ENCODE data around the gene PARD6G. TPM values are rescaled to one million over a fixed set of nuclear protein-coding genes. Genes with fewer than 3 reads are reported as not detected.

PARD6G gene
- total and polyA plus RNA-seq, 2 of the 8 experiments (the other 6 are each of a cell fraction or from before 2014, with no cell fraction given) = 11.3 to 17.9 TPM

DNA sequence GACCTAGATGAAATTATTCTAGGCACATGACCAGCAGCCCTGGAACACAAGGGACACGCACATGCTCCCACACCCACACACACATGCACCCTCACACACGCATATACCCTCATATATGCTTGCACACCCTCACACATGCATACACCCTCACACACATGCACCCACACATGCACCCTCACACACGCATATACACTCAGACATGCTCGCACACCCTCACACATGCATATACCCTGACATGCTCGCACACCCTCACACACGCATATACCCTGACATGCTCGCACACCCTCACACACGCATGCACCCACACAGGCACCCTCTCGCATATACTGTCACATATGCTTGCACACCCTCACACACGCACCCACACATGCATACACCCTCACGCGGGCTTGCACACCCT lies 61.8 kb downstream of the PARD6G start:
- Histone ChIP-seq H3K4me2 (ENCODE audit: insufficient read depth in 1 of 2, low read depth in 2 of 2, low read length in 2 of 2) (no peak overlapping the region), H3K56ac (replicated peaks; ENCODE audit: insufficient read length, low read depth, low read length) (no peak overlapping the region), H3K27ac (ENCODE audit: low read depth, low read length) (no peak overlapping the region), H3K9ac (replicated peaks in 1 of 4; ENCODE audit: extremely low read depth in 1 of 4, low read depth in 3 of 4, low read length in 3 of 4) (no peak overlapping the region), H3K79me2 (ENCODE audit: control insufficient read depth in 1 of 2, insufficient read depth in 2 of 2, low read length in 2 of 2) (no peaks in the 10 kb centered on the region), H2AFZ (ENCODE audit: low read length) (no peak overlapping the region), H3K23me2 (ENCODE audit: low read depth, low read length) (no peaks in the 10 kb centered on the region), H3K27me3 (replicated peaks in 1 of 4; ENCODE audit: control insufficient read depth in 3 of 4, extremely low read depth in 1 of 4, insufficient read depth in 3 of 4, low read length in 3 of 4) (no peaks in the 10 kb centered on the region), H3K14ac (ENCODE audit: insufficient read length) (no peak overlapping the region), H2BK15ac (ENCODE audit: low read length) (no peak overlapping the region), H3K4ac (replicated peaks; ENCODE audit: insufficient read length, low read depth, low read length) (no peak overlapping the region), H4K91ac (replicated peaks; ENCODE audit: insufficient read length, low read length) (no peak overlapping the region), H2BK20ac (ENCODE audit: low read length) (no peak overlapping the region), H3K4me3 (ENCODE audit: extremely low read depth in 1 of 4, insufficient read depth in 2 of 4, low read depth in 3 of 4, low read length in 4 of 4) (no peak overlapping the region), H3K36me3 (ENCODE audit: control insufficient read depth in 2 of 4, insufficient read depth in 4 of 4, low read length in 3 of 4) (no peaks in the 10 kb centered on the region), H3K9me3 (ENCODE audit: insufficient read depth in 2 of 2, low read depth in 1 of 2, low read length in 1 of 2) (peaks cover 0 to 2% of the 10 kb centered on the region in 2 experiments; a peak in 2 of 4 replicates), H4K20me1 (replicated peaks in 1 of 2; ENCODE audit: control insufficient read depth in 1 of 2, insufficient read depth in 2 of 2, low read length in 2 of 2) (peaks cover 0 to 13% of the 10 kb centered on the region in 2 experiments), H3K18ac (ENCODE audit: extremely low read depth, low read length) (no peak overlapping the region), H2BK120ac (replicated peaks; ENCODE audit: low read depth, low read length) (no peak overlapping the region), H3K23ac (ENCODE audit: insufficient read length) (no peak overlapping the region), H2BK12ac (ENCODE audit: low read depth, low read length) (no peak overlapping the region), H4K5ac (ENCODE audit: insufficient read length, low read depth, low read length) (no peak overlapping the region), H2BK5ac (ENCODE audit: low read depth, low read length) (no peak overlapping the region), H3K4me1 (replicated peaks in 1 of 4; ENCODE audit: control insufficient read depth in 3 of 4, insufficient read depth in 4 of 4, low read length in 3 of 4) (peaks cover 0 to 10% (median 3%) of the 10 kb centered on the region in 4 experiments; a peak in 5 of 7 replicates), H3K79me1 (ENCODE audit: low read depth, low read length) (peaks cover 5% of the 10 kb centered on the region), H2AK5ac (ENCODE audit: low read depth, low read length) (no peak overlapping the region; the same call in 1 of the 2 replicates), H4K8ac (ENCODE audit: extremely low read depth, insufficient read depth, low read length) (no peak overlapping the region)
- ChIA-PET POLR2A (ENCODE audit: partially characterized antibody) (no interaction called here), CTCF (ENCODE audit: partially characterized antibody) (no interaction called here)
- 91% methylated on average over 12 of the region's 12 CpGs; no CpG with 5 or more reads in 1 of the 2 experiments for WGBS, 2 experiments (ENCODE audit: extremely low coverage in 1 of 2, insufficient coverage in 1 of 2, insufficient read length in 1 of 2, insufficient replicate concordance in 2 of 2, low coverage in 1 of 2, low lambda C conversion rate in 2 of 2, missing lambda C conversion rate in 1 of 2)
- FAIRE-seq (no peak), DNase-seq (ENCODE audit: low read depth in 1 of 2, low spot score in 2 of 2) (no peak)
- TF ChIP-seq SUZ12 (IDR thresholded peaks at IDR 0.05; ENCODE audit: low read length) (no peak), GABPA (IDR thresholded peaks at IDR 0.05; ENCODE audit: borderline replicate concordance, insufficient read depth, low read length) (no peak), POLR2AphosphoS5 (IDR thresholded peaks at IDR 0.05; ENCODE audit: low read depth, low read length) (no peak), CREB1 (IDR thresholded peaks at IDR 0.05) (no peak), FOSL1 (IDR thresholded peaks at IDR 0.05; ENCODE audit: insufficient read depth, low read depth, low read length) (no peak), JUN (IDR thresholded peaks at IDR 0.05; ENCODE audit: low read depth, low read length) (no peak), RAD21 (IDR thresholded peaks at IDR 0.05 in 1 of 2, conservative IDR thresholded peaks at IDR 0.05 in 1 of 2; ENCODE audit: low read depth in 2 of 2, low read length in 2 of 2) (no peak), RNF2 (IDR thresholded peaks at IDR 0.05; ENCODE audit: borderline replicate concordance, low read depth, low read length, missing control alignments, poor library complexity, severe bottlenecking) (no peak)
- TF ChIP-seq, protein P1, sequence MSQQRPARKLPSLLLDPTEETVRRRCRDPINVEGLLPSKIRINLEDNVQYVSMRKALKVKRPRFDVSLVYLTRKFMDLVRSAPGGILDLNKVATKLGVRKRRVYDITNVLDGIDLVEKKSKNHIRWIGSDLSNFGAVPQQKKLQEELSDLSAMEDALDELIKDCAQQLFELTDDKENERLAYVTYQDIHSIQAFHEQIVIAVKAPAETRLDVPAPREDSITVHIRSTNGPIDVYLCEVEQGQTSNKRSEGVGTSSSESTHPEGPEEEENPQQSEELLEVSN (IDR thresholded peaks at IDR 0.05) = no peak
- TF ChIP-seq, protein P2, sequence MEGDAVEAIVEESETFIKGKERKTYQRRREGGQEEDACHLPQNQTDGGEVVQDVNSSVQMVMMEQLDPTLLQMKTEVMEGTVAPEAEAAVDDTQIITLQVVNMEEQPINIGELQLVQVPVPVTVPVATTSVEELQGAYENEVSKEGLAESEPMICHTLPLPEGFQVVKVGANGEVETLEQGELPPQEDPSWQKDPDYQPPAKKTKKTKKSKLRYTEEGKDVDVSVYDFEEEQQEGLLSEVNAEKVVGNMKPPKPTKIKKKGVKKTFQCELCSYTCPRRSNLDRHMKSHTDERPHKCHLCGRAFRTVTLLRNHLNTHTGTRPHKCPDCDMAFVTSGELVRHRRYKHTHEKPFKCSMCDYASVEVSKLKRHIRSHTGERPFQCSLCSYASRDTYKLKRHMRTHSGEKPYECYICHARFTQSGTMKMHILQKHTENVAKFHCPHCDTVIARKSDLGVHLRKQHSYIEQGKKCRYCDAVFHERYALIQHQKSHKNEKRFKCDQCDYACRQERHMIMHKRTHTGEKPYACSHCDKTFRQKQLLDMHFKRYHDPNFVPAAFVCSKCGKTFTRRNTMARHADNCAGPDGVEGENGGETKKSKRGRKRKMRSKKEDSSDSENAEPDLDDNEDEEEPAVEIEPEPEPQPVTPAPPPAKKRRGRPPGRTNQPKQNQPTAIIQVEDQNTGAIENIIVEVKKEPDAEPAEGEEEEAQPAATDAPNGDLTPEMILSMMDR (IDR thresholded peaks at IDR 0.05; ENCODE audit: control extremely low read depth in 1 of 3, insufficient read depth in 1 of 3, low read depth in 1 of 3, low read length in 3 of 3) = no peak

Data from H1 (cell line).